Type B pancreatic cell (in vitro differentiated cells): ENCODE measurements around the gene NDUFAF4. TPM values are rescaled to one million over a fixed set of nuclear protein-coding genes. Genes with fewer than 3 reads are reported as not detected.
A peak's percentile ranks its signal among the peaks of the same experiment; 100 is the strongest.

ENCODE experiments used
- DNase-seq: peaks from one replicate; pipeline ENCODE4 v3.0.0; 2021; ENCODE audit warnings: mixed read lengths; ENCODE audit not compliant: unreplicated experiment; ENCODE audit errors: extremely low spot score
- H3K27ac Mint-ChIP-seq: 2 replicates; pipeline ENCODE4 v1.8.0; 2021; ENCODE audit warnings: mild to moderate bottlenecking, mixed read lengths
- H3K27me3 Mint-ChIP-seq: 2 replicates; pipeline ENCODE4 v1.8.0; 2021; ENCODE audit warnings: mixed read lengths
- H3K36me3 Mint-ChIP-seq: 2 replicates; pipeline ENCODE4 v1.8.0; 2021; ENCODE audit warnings: mixed read lengths
- H3K4me1 Mint-ChIP-seq: one replicate; pipeline ENCODE4 v1.8.0; 2021; ENCODE audit warnings: mixed read lengths; ENCODE audit not compliant: unreplicated experiment
- H3K4me3 Mint-ChIP-seq: 2 replicates; pipeline ENCODE4 v1.8.0; 2021; ENCODE audit warnings: mild to moderate bottlenecking, mixed read lengths
- H3K9me3 Mint-ChIP-seq: 2 replicates; pipeline ENCODE4 v1.8.0; 2021; ENCODE audit warnings: mixed read lengths
- CTCF ChIP-seq: fragments of 200-600 bp; sonication (generic); conservative IDR thresholded peaks from 2 replicates; pipeline ENCODE4 v1.5.0; 2021; ENCODE audit warnings: antibody characterized with exemption, mild to moderate bottlenecking
- total RNA-seq: library from RNA; stranded (reverse); gene quantifications from 2 replicates; pipeline ENCODE4 v1.2.1, GENCODE V29; 2021; ENCODE audit warnings: low replicate concordance

Gene NDUFAF4
- total RNA-seq, 1 donor from 2014 or later: 37.4 TPM

GRCh38 chr6:96899451-96899998 is 1.8 kb upstream of the NDUFAF4 start:
- DNase-seq: no peak
- peaks cover 5% of the 10 kb centered on the region for H3K36me3 Mint-ChIP-seq
- no peaks in the 10 kb centered on the region for H3K9me3 Mint-ChIP-seq
- TF ChIP-seq CTCF: no peak
- no peak overlapping the region for H3K4me3 Mint-ChIP-seq
- H3K4me1 Mint-ChIP-seq: peaks cover 8% of the 10 kb centered on the region
- H3K27me3 Mint-ChIP-seq: peaks cover 2% of the 10 kb centered on the region
- no peak overlapping the region for H3K27ac Mint-ChIP-seq

GRCh38 chr6:96899019-96899418 is 1.3 kb upstream of the NDUFAF4 start:
- peaks cover 8% of the 10 kb centered on the region for H3K36me3 Mint-ChIP-seq
- no peak for DNase-seq
- TF ChIP-seq CTCF: peak; percentile 75
- peaks cover 8% of the 10 kb centered on the region for H3K4me1 Mint-ChIP-seq
- H3K27ac Mint-ChIP-seq: no peak overlapping the region
- no peak overlapping the region for H3K4me3 Mint-ChIP-seq
- no peaks in the 10 kb centered on the region for H3K9me3 Mint-ChIP-seq
- H3K27me3 Mint-ChIP-seq: peaks cover 2% of the 10 kb centered on the region

GRCh38 chr6:96898241-96898851 is 655 bp upstream of the NDUFAF4 start:
- no peak for TF ChIP-seq CTCF
- Mint-ChIP-seq H3K27me3 (peaks cover 2% of the 10 kb centered on the region), H3K36me3 (peaks cover 8% of the 10 kb centered on the region), H3K4me3 (peak overlapping the region; percentile 89), H3K4me1 (peaks cover 8% of the 10 kb centered on the region), H3K9me3 (no peaks in the 10 kb centered on the region), H3K27ac (peak overlapping the region; percentile 92)
- DNase-seq: no peak

- no peak for TF ChIP-seq CTCF
- Mint-ChIP-seq H3K27ac (no peak overlapping the region), H3K9me3 (no peaks in the 10 kb centered on the region), H3K36me3 (peaks cover 16% of the 10 kb centered on the region), H3K27me3 (peaks cover 3% of the 10 kb centered on the region), H3K4me3 (no peak overlapping the region), H3K4me1 (no peaks in the 10 kb centered on the region)
- DNase-seq: no peak
Measured at GRCh38 chr6:96889146-96889545, 8.5 kb downstream of the NDUFAF4 start.

GRCh38 chr6:96888745-96889144 is 8.9 kb downstream of the NDUFAF4 start:
- no peaks in the 10 kb centered on the region for H3K4me1 Mint-ChIP-seq
- H3K27me3 Mint-ChIP-seq: peaks cover 3% of the 10 kb centered on the region
- no peak overlapping the region for H3K4me3 Mint-ChIP-seq
- H3K36me3 Mint-ChIP-seq: peaks cover 14% of the 10 kb centered on the region
- no peak for DNase-seq
- TF ChIP-seq CTCF: no peak
- no peak overlapping the region for H3K27ac Mint-ChIP-seq
- no peaks in the 10 kb centered on the region for H3K9me3 Mint-ChIP-seq
